HG03025 (cell line): ENCODE measurements around the gene POC5.
"Not testable (repeated sequence)": the region's sequence is repeated elsewhere in the genome, so short reads cannot be mapped to it uniquely, and the experiment has no call there.

Experiments used
- ATAC-seq: cut with Tn5 transposase; IDR thresholded peaks from one replicate; pipeline ENCODE4 v1.9.1; 2021; ENCODE audit warnings: mild to moderate bottlenecking, moderate library complexity; ENCODE audit not compliant: unreplicated experiment, low FRiP score

Gene POC5

GRCh38 chr5:75707911-75708509 lies 9.2 kb downstream of the POC5 start:
- no peak for ATAC-seq

- no peak for ATAC-seq
Measured at GRCh38 chr5:75706775-75707174, 10.5 kb downstream of the POC5 start.

GRCh38 chr5:75706016-75706415 lies 11.2 kb downstream of the POC5 start:
- ATAC-seq = no peak

- ATAC-seq = no peak
Measured at GRCh38 chr5:75701856-75702255, 15.4 kb downstream of the POC5 start.

GRCh38 chr5:75695472-75696351 lies 21.5 kb downstream of the POC5 start:
- not testable (repeated sequence) for ATAC-seq

- no peak for ATAC-seq
Measured at GRCh38 chr5:75694781-75695180, 22.5 kb downstream of the POC5 start.

- ATAC-seq = no peak
Measured at GRCh38 chr5:75690669-75691068, 26.6 kb downstream of the POC5 start.

- no peak for ATAC-seq
Measured at GRCh38 chr5:75686480-75686879, 30.8 kb downstream of the POC5 start.

GRCh38 chr5:75685141-75685540 lies 32.1 kb downstream of the POC5 start:
- ATAC-seq = no peak

GRCh38 chr5:75681125-75681830 lies 36.0 kb downstream of the POC5 start:
- no peak for ATAC-seq

GRCh38 chr5:75678155-75678554 lies 39.1 kb downstream of the POC5 start:
- ATAC-seq = no peak

GRCh38 chr5:75677607-75678006 lies 39.6 kb downstream of the POC5 start:
- no peak for ATAC-seq

GRCh38 chr5:75675783-75676182 lies 41.5 kb downstream of the POC5 start:
- no peak for ATAC-seq

GRCh38 chr5:75672616-75673015 lies 44.6 kb downstream of the POC5 start:
- ATAC-seq = no peak

GRCh38 chr5:75671506-75671905 lies 45.7 kb downstream of the POC5 start:
- no peak for ATAC-seq

- ATAC-seq = no peak
Measured at GRCh38 chr5:75670577-75670976, 46.7 kb downstream of the POC5 start.

GRCh38 chr5:75668977-75669689 lies 48.1 kb downstream of the POC5 start:
- peak; percentile 76 for ATAC-seq

GRCh38 chr5:75668445-75668844 lies 48.8 kb downstream of the POC5 start:
- no peak for ATAC-seq

GRCh38 chr5:75667586-75667985 lies 49.7 kb downstream of the POC5 start:
- ATAC-seq = no peak

- ATAC-seq = no peak
Measured at GRCh38 chr5:75666801-75667200, 50.4 kb downstream of the POC5 start.

- no peak for ATAC-seq
Measured at GRCh38 chr5:75664979-75665378, 52.3 kb downstream of the POC5 start.
